Mesothelial cell of epicardium (in vitro differentiated cells): ENCODE measurements around the gene FEN1. TPM values are rescaled to one million over a fixed set of nuclear protein-coding genes. Genes with fewer than 3 reads are reported as not detected.

ENCODE experiments used
- DNase-seq, 2 experiments: peaks; one replicate each; pipeline ENCODE4 v3.0.0; 2021; ENCODE audit warnings: low spot score in 2 of 2; ENCODE audit not compliant: unreplicated experiment in 2 of 2
- H3K27ac Mint-ChIP-seq: 2 replicates; pipeline ENCODE4 v1.8.0; 2021; ENCODE audit warnings: mixed read lengths
- H3K27me3 Mint-ChIP-seq: 2 replicates; pipeline ENCODE4 v1.8.0; 2021; ENCODE audit warnings: low read depth, mixed read lengths
- H3K36me3 Mint-ChIP-seq: 2 replicates; pipeline ENCODE4 v1.8.0; 2021; ENCODE audit warnings: mixed read lengths
- H3K4me1 Mint-ChIP-seq: 2 replicates; pipeline ENCODE4 v1.8.0; 2021; ENCODE audit warnings: mixed read lengths
- H3K4me3 Mint-ChIP-seq: 2 replicates; pipeline ENCODE4 v1.8.0; 2021; ENCODE audit warnings: mild to moderate bottlenecking, moderate library complexity, mixed read lengths
- H3K9me3 Mint-ChIP-seq: 2 replicates; pipeline ENCODE4 v1.8.0; 2021; ENCODE audit warnings: mixed read lengths
- total RNA-seq: library from RNA; stranded (reverse); gene quantifications from 3 replicates; pipeline ENCODE4 v1.2.1, GENCODE V29; 2021
- TF ChIP-seq, protein P1 (sequence below): fragments of 200-600 bp; sonication (generic); IDR thresholded peaks from one replicate; pipeline ENCODE4 v1.5.0; 2021; ENCODE audit warnings: antibody characterized with exemption; ENCODE audit not compliant: unreplicated experiment

FEN1 gene
- total RNA-seq, 1 donor from 2014 or later: 20.3 TPM

DNA sequence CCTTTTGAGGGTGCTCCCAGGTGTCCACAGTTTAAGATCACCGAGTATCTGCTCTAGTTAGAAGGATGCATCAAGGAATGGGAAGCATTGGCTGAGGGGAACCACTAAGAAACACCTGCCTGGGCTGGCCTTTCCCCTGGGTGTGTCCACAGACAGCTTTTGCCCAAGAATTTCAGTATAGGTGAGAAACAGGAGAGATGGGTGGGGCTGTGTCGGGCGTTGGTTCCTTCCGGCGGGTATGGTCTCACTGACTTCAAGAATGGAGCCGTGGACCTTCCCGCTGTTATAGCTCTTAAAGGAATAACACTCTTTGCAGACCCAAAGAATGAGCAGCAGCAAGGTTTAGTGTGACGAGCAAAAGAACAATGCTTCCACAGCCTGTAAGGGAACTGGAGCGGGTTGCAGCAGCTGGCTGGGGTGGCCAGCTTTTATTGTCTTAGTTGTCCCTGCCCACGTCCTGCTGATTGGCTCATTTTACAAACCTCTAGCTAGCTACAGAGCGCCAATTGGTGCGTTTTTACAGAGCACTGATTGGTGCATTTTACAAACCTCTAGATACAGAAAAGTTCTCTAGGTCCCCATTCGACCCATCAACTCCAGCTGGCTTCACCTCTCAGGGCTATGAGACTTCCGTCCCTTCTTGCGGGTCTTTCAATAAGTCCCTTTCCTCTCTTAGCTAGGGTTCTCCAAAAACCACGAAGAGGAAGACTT lies 21.7 kb downstream of the FEN1 start:
- TF ChIP-seq, protein P1, sequence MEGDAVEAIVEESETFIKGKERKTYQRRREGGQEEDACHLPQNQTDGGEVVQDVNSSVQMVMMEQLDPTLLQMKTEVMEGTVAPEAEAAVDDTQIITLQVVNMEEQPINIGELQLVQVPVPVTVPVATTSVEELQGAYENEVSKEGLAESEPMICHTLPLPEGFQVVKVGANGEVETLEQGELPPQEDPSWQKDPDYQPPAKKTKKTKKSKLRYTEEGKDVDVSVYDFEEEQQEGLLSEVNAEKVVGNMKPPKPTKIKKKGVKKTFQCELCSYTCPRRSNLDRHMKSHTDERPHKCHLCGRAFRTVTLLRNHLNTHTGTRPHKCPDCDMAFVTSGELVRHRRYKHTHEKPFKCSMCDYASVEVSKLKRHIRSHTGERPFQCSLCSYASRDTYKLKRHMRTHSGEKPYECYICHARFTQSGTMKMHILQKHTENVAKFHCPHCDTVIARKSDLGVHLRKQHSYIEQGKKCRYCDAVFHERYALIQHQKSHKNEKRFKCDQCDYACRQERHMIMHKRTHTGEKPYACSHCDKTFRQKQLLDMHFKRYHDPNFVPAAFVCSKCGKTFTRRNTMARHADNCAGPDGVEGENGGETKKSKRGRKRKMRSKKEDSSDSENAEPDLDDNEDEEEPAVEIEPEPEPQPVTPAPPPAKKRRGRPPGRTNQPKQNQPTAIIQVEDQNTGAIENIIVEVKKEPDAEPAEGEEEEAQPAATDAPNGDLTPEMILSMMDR: no peak
- Mint-ChIP-seq H3K27ac (peak overlapping the region; percentile 99), H3K27me3 (no peaks in the 10 kb centered on the region), H3K36me3 (peaks cover 30% of the 10 kb centered on the region), H3K4me1 (peaks cover 17% of the 10 kb centered on the region), H3K4me3 (peak overlapping the region; percentile 93), H3K9me3 (no peaks in the 10 kb centered on the region)
- DNase-seq: no peak

DNA sequence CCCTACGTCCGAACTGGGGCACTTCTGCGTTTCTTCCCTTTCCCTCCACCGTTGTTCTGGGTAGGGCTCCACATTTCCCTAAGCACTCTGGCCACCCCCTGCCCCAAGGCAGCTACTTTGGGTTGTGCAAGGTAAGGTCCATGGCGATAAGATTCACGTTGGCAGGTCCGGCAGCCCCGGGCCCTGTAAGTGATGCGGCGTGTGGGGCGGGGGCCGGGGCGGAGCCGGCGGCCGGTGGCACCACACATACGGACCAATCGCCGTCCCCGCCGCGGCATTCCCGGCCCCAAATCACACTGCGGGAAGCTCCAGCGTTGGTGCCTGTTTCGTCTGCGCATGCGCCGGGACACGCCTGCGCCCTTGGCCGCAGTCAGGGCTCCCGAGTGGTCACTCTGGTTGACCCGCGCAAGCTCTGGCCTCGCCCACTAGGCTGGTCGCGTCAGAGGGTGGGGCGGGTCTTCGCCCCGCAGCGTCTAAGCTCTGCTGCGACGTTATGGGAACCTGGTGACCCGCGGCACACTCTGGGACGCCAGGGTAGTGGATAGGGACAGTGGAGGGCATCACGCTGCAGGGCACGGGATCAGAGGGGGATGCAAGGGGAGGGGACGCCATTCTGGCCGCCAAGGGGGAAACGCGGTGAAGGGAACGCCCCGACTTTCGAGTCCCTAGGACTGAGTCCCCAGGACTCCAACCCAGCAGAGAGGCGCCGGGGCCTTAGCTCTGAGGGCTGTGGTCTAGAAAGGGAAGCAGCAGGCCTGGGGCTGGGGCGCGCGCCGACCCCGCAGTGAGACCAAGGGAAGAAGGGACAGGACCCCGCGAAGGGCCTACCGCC lies 22.5 kb downstream of the FEN1 start:
- H3K9me3 Mint-ChIP-seq: no peaks in the 10 kb centered on the region
- H3K36me3 Mint-ChIP-seq: peaks cover 25% of the 10 kb centered on the region
- no peaks in the 10 kb centered on the region for H3K27me3 Mint-ChIP-seq
- DNase-seq: peak; percentile 77 to 86
- H3K4me1 Mint-ChIP-seq: peaks cover 17% of the 10 kb centered on the region
- TF ChIP-seq, protein P1: no peak
- peak overlapping the region; percentile 99 for H3K27ac Mint-ChIP-seq
- H3K4me3 Mint-ChIP-seq: peak overlapping the region; percentile 93

DNA sequence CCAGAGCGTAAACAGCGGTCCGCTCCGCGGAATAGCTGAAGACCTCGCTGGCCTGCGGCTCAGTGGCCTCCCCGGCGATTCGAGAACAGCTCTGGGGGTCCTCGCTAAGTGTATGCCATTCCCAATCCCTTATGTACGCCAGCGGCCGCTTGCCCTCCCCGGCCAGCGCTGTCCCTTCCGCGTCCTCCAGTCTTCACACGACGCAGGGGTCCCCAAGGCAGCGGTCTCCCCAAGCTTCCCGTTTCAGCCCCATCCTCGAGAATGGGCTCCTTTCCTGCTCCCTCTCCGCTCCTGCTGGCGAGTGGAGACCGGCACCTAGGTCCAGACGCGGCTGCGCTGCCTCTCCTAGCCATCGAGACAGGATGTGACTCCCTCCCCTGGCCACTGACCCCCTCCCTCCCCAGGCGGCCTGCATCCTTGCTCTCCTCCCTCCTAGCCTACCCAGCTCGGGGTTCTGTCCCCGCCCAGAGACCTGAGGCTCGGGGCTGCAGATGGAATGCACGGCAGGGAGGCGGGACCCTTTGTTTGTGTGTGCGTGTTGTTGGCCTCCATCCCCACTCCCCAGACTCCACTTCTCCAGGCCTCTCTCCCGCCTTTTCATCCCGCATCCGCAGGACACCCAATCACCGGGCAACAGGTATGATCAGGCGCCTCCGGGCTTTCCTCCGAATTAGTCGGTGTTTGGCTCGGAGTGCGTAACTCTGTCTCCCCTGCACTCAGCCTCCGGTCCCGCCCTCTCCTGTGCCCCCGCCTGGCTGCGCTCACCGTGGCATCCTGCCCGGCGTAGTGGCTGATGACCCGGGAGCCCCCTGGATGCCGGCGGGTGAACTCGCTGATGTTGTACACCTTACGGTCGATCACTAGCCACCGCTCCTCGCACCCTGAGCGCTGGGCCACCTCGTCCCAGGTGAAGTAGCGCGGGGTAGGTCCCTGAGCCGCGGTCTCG lies 23.4 kb downstream of the FEN1 start:
- H3K36me3 Mint-ChIP-seq: peaks cover 20% of the 10 kb centered on the region
- no peaks in the 10 kb centered on the region for H3K9me3 Mint-ChIP-seq
- H3K4me1 Mint-ChIP-seq: peaks cover 17% of the 10 kb centered on the region
- TF ChIP-seq, protein P1: no peak
- peak overlapping the region; percentile 93 for H3K4me3 Mint-ChIP-seq
- peak; percentile 45 to 67 for DNase-seq
- no peaks in the 10 kb centered on the region for H3K27me3 Mint-ChIP-seq
- H3K27ac Mint-ChIP-seq: peak overlapping the region; percentile 99

DNA sequence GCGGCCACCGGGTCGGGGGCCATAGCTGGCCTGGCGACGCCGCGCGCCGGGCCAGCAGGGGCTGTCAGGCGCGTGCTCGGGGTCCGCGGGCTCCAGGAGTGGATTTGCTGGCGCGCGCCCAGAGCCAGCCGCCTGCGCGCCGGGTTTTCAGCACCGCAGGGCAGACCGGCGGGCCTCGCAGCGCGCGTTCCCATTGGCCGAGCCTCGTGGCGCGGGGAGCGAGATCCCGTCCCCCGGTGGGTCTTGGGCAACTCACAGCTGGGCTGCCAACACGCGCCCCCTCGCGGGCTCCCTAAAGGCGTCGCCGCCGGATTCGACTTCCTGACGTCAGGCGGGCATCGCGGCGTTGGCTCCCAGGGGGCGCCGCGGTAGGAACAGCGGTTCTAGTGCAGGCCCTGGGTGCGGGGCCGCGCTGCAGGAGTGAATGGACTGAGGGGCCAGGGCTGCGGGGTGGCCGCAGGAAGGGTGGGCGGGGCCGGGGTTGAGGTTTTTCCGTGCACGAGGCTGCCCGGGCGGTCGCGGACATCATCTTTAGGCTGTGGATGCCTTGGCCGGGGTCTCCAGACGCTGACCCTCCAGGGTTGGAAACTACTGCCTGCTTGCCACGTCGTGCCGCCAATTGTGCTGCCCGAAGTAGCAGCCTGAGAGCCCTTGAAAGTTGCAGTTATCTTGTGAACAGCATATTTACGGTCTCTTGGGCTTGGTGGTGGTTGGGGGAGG lies 24.2 kb downstream of the FEN1 start, which contains the start of gene FADS1:
FADS1 (minus strand) TSS at position 268 of the 720 bp plus-strand sequence; CDS start at position 194, 74 bp downstream.
- no peaks in the 10 kb centered on the region for H3K9me3 Mint-ChIP-seq
- peaks cover 18% of the 10 kb centered on the region for H3K36me3 Mint-ChIP-seq
- peak within 1 kb of the TSS; percentile 93 for H3K4me3 Mint-ChIP-seq
- no peaks in the 10 kb centered on the region for H3K27me3 Mint-ChIP-seq
- DNase-seq: peak; percentile 88 to 92
- TF ChIP-seq, protein P1: no peak
- peak within 1 kb of the TSS; percentile 99 for H3K27ac Mint-ChIP-seq
- peaks cover 17% of the 10 kb centered on the region for H3K4me1 Mint-ChIP-seq
